ENCODE data around the gene RRBP1. TPM values are rescaled to one million over a fixed set of nuclear protein-coding genes. Genes with fewer than 3 reads are reported as not detected.

RRBP1 gene
- total and polyA plus RNA-seq, 3 donors from 2014 or later, result 93.8 to 146 (median 144) TPM

GRCh38 chr20:17664025-17664633, 17.9 kb downstream of the RRBP1 start:
- intact Hi-C loops (cut with DNase I; ENCODE audit: low total_unique reads), result no loop called here
- no peaks in the 10 kb centered on the region for H3K27me3 ChIP-seq
- WGBS, 2 donors, result 93 to 94% methylated on average over 11 of the region's 11 CpGs
- H3K4me1 ChIP-seq, result no peaks in the 10 kb centered on the region
- H3K36me3 ChIP-seq (ENCODE audit: low read depth, missing control alignments), result no peaks in the 10 kb centered on the region
- no peak for DNase-seq
- H3K9me3 ChIP-seq, result no peaks in the 10 kb centered on the region
- TF ChIP-seq POLR2A (IDR thresholded peaks at IDR 0.05) (no peak), CTCF (IDR thresholded peaks at IDR 0.05) (no peak)
- no peak overlapping the region for H3K27ac ChIP-seq
- no peak overlapping the region for H3K4me3 ChIP-seq

- intact Hi-C loops (cut with DNase I; ENCODE audit: low total_unique reads), result no loop called here
- no peaks in the 10 kb centered on the region for H3K4me1 ChIP-seq
- no peak for DNase-seq
- H3K36me3 ChIP-seq (ENCODE audit: low read depth, missing control alignments), result no peaks in the 10 kb centered on the region
- H3K9me3 ChIP-seq, result no peaks in the 10 kb centered on the region
- WGBS, 2 donors, result 70 to 73% methylated on average over 5 of the region's 5 CpGs
- no peak overlapping the region for H3K4me3 ChIP-seq
- no peak overlapping the region for H3K27ac ChIP-seq
- TF ChIP-seq CTCF (IDR thresholded peaks at IDR 0.05), result no peak
- TF ChIP-seq POLR2A (IDR thresholded peaks at IDR 0.05), result no peak
- H3K27me3 ChIP-seq, result no peaks in the 10 kb centered on the region
Measured at GRCh38 chr20:17663486-17663885, 18.6 kb downstream of the RRBP1 start.

GRCh38 chr20:17663040-17663399, 19.0 kb downstream of the RRBP1 start:
- no peak for DNase-seq
- intact Hi-C loops (cut with DNase I; ENCODE audit: low total_unique reads), result no loop called here
- WGBS, 2 donors, result 92% methylated on average over 13 of the region's 13 CpGs

GRCh38 chr20:17662333-17663039, 19.6 kb downstream of the RRBP1 start:
- Histone ChIP-seq H3K36me3 (ENCODE audit: low read depth, missing control alignments) (no peaks in the 10 kb centered on the region), H3K27ac (no peak overlapping the region), H3K4me1 (no peaks in the 10 kb centered on the region), H3K27me3 (no peaks in the 10 kb centered on the region), H3K4me3 (no peak overlapping the region), H3K9me3 (no peaks in the 10 kb centered on the region)
- TF ChIP-seq CTCF (IDR thresholded peaks at IDR 0.05) (no peak), POLR2A (IDR thresholded peaks at IDR 0.05) (no peak)
- 68 to 70% methylated on average over 9 to 10 of the region's 10 CpGs for WGBS, 2 donors
- no peak for DNase-seq
- intact Hi-C loops (cut with DNase I; ENCODE audit: low total_unique reads), result no loop called here

More at GRCh38 chr20:17663040-17663399, 19.0 kb downstream of the RRBP1 start:
- no peaks in the 10 kb centered on the region for H3K27me3 ChIP-seq
- no peaks in the 10 kb centered on the region for H3K36me3 ChIP-seq (ENCODE audit: low read depth, missing control alignments)
- H3K4me1 ChIP-seq, result no peaks in the 10 kb centered on the region
- TF ChIP-seq POLR2A (IDR thresholded peaks at IDR 0.05) (no peak), CTCF (IDR thresholded peaks at IDR 0.05) (no peak)
- no peak overlapping the region for H3K27ac ChIP-seq
- H3K4me3 ChIP-seq, result no peak overlapping the region
- H3K9me3 ChIP-seq, result no peaks in the 10 kb centered on the region
